ENCODE results near the gene ZNF827.

The ZNF827 gene

DNA sequence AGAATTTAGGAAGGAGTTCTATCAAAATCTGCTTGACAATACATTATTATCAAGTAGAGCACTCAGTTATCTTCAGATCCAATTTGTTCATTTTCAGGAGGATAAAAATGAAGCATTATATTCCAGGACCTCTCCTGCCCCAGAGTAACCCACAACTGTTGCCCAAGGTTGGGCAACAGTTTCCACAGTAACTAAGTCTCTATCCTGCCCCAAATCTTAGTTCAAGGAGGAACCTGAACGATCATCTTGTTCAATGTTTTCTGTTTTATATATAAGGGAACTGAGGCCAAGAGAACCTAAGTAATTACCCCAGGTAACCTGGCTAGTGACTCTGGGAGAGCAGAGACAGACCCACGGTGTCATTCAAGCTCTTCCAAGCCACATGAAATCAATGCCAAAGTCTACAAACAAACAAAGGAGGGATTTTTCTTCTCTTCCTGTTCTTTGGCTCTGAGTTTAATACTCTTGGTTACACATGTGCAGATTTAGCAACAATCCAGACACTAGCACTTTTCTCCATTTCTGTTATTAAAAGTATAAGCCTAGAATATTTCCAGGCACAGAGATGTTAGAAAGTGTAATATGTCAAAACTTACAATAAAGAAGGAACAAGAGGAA is 153.1 kb downstream of the ZNF827 start:
- DNase-seq, result no peak

DNA sequence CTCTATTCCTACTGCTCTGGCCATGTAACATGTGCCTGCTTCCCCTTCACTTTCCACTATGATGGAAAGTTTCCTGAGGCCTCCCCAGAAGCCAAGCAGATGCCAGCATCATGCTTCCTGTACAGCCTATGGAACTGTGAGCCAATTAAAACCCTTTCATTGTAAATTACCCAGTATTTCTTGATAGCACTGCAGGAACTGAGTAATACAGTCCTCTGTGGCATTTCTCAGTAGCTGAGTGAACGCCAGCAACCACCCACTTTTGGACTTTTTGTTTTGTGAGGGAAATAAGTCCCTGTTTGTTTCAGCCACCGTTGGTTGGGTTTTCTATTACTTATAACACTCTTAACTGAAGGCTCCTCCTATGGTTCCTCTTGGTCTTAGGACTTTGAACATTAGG is 154.6 kb downstream of the ZNF827 start:
- no peak for DNase-seq

DNA sequence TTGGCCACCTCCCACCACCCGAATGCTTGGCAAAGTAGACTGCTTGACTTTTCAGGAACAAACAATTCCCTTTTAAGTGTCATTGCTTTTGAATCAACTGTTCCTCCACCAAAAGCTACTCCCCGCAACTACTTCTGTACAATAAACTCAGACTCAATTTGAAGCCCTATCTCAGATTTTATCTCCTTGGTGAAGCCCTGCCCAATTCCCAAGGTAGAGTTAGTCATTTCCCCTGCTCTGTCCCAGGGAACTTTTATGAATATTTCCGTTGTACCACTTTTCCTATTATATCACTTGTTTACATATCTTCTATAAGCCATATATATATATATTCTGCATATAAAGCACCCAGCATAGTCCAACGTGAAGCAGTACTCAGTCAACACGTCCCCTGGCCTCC is 155.9 kb downstream of the ZNF827 start:
- DNase-seq, result no peak

DNA sequence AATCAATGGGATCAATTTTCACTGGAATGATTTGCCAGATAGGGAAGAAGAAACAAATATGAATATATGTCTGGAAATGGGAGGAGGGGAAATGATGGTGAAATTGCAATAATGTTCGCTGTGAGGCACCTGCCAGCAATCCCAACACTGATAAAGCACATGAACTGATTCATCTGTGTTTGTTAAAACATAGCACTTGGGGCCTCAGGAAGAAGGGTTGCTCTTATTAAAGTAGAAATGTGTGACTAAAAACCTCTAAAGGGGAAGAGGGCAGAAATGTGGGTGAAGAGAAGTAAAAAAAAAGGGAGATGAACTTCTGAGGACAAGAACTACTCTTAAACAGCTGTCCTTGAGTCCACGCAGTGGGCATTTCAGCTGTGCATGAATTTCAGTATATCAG is 157.3 kb downstream of the ZNF827 start:
- no peak for DNase-seq

DNA sequence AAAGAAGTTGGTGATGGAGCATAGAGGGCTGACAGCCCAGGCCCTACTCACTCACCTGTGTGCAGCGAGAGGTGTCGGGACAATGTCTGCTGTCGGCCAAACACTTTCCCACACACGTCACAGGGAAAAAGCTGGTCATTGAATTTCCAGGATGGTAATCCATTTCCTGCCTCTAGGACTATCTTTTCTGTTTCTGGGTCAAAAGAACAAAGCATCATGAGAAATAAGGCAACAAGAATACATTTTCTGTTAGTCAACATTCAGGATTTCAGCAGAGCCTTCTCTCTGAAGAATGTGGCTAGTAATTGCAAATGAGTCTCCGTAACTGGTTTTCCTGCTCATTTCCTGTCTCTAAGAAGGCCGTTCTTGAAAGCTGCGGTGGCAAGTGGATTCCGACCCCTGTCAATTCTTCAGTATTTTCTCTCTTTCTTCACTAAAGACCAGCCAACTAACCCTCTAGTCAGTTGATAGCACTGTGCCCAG is 159.3 kb downstream of the ZNF827 start:
- no peak for DNase-seq

DNA sequence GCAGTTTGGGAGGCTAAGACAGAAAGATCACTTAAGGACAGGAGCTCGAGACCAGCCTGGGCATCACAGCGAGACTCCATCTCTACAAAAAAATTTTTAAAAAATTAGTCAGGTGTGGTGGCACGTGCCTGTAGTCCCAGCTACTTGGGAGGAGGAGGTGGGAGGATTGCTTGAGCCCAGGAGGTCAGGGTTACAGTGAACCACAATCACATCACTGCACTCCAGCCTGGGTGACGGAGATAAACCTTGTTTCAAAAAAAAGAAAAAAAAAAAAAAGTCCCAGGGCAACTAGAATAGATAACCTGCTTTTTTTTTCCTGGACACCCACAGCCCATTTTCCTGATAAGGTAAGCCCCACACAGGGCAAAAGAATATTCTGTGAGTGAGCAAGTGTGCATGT is 162.4 kb downstream of the ZNF827 start:
- no peak for DNase-seq

DNA sequence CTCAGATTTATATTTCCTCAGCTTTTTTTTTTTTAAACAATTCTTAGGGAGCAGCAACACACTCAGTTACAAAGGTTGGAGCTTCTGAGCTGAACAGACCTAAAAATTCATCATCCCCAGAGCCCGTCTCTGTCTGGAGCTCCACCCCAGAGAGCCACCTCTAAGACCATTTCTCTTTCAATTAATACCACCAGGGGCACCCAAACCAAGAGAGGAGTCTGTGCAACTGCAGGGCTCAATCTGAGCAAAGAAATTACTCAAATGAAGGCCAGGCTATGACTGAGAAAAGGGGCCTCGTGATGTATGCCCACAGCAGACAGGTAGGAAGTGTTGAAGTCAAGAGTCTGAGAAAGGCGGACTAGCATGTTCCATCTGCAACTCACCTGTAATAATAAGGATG is 163.2 kb downstream of the ZNF827 start:
- no peak for DNase-seq

DNA sequence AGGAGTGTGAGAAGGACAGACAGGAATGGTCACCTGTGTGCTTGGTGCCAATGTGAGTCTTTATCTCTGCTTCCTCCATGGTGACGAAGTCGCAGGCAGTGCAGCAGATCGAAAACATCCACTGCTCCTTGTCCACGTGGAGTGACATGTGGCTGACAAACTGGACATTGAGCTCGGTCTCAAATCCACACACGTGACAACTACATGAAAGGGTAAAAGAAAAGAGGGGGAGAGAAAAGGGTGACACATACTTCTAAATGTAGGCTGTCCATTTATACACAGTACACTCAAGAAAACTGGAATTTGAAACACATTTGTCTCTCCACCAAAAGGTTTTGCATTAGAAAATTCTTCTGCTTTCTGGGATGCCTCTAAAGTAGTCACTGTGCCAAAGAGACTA is 164.2 kb downstream of the ZNF827 start:
- no peak for DNase-seq

DNA sequence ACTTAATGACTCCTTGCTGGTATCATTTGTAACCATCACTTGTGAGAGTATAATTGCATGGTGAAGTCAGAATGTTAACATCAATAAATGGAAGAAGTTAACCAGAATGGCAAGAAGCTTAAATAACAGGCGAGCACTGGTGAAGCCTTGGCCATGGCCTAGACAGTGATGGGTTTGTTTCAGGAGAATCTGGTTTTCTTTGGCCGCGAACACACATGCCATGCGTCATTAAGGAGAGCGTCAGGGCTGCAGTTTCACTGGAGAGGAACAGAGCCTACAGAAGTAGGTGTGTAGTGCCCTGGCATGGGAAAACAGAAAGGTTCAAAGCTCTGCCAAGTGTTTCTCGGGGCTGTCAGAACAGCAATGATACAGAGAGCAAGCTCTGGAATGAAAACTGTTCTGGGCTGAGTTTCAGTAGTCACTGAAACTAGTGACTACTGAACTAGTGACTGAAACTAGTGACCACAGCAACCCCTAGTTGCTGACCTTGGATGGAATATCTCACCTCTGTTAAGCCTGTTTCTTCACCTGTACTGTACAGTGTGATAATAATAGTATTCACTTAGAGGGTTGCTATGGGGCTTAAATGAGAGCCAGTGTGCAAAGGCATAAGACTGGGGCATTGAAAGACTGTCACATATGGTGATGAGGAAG is 164.9 kb downstream of the ZNF827 start:
- no peak for DNase-seq

DNA sequence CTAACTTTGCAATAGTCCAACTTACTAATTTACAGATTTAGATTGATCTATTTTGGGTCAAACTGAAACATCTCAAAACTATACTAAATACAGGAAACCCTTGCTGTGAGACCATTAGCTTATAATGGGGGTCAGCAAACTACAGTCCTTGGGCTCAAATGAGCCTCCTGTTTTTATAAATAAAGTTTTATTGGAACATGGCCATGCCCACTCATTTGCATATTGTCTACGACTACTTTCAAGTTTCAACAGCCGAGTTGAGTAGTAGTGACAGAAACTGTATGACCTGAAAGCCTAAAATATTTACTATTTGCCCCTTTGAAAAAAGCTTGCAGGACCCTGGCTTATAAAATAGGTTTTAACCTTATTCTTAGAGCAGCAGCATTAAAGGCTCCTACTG is 166.3 kb downstream of the ZNF827 start:
- no peak for DNase-seq

DNA sequence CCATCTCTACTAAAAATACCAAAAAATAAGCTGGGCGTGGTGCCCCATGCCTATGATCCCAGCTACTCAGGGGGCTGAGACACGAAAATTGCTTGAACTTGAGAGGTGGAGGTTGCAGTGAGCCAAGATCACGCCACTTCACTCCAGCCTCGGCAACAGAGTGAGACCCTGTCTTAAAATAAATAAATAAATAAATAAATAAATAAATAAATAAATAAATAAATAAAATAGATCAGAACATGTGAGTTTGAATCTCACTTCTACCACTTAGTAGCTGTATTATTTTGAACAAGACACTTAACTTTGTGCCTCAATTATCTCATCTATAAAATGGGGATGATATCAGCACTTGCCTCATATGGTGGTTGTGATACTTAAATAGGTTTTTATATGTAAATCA is 168.5 kb downstream of the ZNF827 start:
- no peak for DNase-seq

DNA sequence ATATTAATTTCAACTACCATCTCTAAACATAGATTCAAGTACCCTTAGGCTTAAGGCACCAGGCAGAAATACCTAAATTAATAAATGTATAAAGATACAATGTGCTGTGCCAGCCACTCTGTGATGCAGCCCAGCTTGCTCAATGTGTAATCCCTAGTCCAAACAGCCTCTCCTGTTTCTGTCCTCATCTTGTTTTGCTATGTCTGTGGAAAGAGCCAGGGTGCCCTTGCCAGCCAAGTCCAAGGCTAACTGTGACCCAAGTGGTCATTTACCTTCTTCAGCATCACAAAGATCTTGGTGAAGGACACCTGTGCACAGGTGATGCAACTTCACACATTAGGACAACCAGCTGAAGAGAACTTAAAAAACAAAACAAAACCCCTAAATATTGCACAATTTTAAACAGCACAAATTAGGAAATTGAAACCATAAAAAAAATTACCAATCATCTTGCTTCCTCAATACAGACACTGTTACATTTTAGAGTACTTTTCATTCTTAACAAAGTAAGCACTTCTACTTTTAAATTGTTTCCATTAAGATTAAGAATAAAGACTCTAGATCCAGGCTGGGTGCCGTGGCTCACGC is 169.1 kb downstream of the ZNF827 start:
- no peak for DNase-seq

DNA sequence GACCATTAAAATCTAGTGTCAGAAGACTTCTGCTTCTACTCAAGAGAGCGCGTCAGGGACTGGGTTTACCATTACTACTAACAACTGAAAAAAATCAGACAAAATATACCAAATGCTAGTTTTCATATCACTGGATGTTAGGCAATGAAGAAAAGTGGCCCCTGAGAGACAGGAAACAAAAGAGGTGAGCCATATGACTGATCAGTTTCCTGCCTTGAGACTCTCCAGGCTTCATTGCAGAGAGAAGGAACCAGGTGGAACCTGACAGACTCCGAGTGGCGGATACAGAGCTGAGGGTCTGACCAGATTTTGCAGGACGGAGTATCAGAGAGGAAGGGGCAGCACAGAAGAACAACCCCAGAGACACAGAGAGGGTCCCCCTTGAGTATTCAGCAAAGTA is 172.3 kb downstream of the ZNF827 start:
- no peak for DNase-seq

DNA sequence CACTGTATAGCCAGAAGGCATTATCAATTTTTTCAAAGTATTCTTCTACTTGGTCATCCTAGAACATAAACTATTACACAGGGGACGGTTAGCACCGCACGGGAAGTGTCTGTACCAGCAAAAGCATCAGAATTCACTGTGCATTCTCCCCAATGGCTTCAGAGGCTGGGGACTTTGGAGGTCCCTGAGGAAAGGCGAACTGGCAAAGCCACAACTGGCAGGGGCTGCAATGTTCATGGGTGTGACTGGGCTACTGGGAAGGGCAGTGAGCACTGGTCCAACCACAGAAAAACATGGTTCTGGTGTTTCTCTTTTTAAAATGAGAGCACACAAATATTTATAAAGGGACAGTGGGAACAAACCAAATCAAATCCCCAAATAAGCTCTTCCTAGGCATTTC is 175.2 kb downstream of the ZNF827 start:
- DNase-seq, result no peak

DNA sequence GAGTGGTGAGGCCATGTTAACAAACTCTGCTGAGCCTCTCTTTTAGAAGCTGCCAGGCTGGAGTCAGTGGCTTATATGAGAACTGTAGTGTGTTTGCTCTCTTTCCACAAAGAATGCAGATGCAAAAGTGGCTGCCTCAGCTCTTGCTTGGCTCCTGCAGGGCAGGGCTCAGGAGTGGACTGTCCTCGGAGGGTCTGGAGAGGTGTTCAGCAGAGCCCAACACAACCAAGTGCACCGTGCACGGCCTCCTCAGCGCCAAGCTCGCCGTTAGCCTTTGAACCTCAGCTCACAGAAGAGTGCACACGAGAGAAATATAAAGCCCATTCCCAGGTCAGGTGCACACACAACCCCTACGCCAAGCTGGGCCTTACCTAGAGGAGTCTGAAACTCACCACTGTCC is 175.9 kb downstream of the ZNF827 start:
- DNase-seq, result no peak

DNA sequence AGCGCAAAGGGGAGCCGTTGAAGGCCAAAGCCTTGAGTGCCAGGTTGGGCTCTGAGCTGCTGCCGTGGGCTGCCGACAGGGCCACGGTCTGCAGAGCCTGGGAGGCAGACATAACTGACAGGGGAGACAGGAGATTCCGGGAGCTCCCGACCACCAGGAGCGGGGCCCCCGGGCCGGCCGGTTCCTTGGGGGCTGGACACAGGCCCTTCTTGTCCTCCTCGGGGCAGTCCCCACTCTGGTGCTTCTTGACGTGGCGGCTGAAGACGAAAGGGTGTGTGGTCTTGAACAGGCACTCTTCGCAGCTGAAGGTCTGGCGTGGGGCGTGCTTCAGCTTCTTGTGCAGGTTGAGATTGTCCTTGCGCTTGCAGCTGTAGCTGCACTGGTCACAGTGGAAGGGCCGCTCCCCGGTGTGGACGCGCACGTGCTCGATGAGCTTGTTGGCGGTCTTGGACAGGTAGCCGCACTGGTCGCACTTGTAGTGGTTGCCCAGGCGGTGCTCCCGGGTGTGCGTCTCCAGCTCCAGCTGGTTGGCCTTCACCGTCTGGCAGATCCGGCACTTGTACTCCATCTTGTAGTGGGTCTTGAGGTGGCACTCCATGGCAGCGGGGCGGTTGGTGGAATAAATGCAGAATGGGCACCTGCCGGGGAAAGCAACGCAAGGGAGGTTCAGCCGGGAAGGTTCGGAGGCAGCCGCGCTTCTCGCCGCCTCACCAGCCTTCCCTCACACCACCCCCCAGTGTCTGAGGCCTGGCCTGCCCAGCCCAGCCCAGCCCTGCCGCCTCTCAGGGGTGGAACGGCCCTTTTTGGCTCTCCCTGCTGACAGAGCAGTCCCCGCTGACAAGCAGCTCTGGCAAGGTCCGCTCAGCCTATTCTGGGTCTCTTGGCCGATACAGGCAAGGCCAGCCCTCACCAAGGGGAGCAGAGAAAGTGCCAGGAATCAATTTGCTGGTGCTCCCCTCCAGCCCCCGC is 177.4 kb downstream of the ZNF827 start:
- no peak for DNase-seq

DNA sequence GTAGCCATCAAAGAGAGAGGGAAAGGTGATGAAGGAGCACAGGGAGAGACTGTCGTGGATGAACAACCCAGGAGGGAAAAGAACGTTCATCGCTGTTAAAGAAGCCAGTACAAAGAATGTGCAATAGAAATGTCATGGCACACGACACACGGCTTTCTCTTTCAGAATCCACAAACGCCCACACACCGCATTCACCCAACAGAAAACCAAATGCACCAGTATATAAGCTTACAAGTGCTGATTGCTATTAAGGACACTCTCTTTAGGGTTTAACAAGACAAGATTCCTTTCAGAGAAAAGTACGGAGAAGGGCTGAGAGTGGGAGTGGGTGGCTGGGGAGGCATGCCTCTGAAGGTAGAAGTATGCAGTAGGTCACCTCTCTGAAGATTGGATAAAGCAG is 178.4 kb downstream of the ZNF827 start:
- DNase-seq, result no peak

DNA sequence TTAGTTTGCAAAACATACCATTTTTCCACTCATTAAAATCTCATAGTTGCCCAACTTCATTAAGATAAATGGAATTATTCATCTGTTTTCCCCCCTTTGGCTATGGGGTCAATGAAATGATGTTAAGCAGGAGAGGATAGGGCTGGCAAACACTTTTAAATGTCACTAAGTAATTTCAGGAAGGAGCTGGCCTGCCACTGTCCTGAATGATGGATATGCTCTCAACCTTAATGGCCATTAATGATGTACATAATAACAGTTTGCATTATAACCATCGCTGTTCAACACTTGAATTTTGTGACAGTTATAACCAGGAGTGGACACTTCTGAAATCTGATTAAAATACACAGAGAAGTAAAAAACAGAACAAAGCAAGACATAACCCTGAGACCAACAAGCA is 181.4 kb downstream of the ZNF827 start:
- DNase-seq, result no peak

DNA sequence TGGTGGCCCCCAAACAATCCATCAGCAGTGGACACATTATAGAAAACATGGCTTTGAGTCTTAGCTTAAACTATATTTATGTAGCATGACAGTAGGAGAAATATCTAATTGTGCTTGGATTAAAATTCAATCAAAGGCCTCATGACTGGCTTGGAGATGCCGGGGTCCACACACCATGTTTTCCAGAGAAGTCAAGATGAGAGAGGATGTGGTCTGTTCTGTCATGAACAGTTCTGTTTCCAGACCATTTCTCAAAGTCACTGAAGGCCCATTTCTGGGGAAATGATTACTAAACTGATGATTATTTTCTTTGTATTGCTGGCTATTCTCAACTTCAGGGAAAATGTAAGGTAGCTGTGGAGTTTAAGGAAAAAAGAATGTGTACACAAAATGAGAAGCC is 182.4 kb downstream of the ZNF827 start:
- no peak for DNase-seq

DNA sequence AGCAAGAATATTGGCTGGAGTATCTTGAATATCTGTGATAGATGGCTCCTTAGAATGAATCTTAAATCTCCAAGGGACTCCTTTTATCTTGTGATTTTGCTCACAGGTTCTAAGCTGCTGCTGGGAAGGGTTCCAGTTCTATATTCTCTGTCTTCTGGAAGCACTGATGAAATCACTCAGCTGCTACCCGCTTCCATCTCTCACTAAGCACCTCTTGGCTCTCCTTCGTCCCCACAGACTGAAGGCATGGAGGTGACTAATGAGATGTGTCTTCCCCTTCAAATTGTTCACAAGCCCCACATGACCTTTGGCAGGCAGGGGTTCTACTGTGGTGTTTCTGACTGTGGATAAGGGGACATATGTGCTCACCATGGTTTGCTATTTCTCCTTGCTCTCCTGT is 182.8 kb downstream of the ZNF827 start:
- no peak for DNase-seq

DNA sequence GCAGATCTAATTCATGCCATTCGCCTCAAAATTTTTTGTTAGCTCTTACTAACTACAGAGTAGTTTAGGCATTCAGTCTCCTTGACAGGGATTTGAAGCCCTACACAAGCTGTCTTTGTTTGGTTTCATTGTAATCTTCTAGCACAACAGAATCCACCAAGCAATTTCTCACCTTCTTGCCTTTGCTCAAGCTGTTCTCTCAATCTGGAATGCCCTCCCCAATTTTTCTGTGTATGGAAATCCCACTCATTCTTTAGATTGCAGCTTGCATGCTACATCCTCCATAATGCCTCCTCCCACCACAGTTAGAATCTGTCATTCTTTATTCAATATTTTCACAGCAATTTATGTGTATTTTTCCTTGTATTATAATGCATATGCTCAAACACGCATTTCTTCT is 195.0 kb downstream of the ZNF827 start:
- no peak for DNase-seq

DNA sequence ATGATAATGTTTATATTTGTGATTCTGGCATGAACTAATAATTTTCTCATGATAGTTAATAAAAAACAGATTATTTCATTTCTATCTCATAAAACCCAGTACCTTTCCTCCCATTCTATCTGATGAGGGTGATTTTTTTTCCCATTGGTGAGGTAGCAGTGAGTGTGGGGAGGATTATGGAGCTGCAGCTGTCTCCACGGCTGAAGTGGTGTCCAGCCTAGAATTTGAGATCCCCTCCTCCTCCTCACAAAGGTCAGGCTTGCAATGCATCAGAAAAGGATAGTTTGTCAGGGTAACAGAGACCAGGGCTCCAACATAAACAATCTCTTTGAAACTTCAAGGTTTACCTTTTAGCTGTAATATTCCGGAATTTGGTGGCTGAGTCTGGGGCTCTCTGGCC is 197.8 kb downstream of the ZNF827 start:
- no peak for DNase-seq

DNA sequence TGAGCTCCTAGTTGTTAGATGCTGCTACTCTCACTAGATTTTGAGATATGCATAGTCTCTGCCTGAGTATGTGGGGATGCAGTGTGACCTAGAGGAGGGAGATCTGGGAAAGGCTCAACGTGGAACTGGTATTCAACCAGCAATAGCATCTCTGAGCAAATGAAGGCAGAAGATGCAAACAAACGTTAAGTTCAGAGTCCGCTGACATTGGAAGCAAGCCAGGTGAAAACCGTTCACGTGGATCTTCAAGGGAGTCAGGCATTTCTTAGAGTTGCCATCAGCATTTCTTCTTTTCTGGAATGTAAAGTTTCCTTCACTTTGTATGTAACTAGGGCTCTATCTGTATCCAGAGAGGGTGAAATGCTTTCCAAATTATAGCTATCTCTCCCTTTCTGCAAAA is 198.8 kb downstream of the ZNF827 start:
- DNase-seq, result no peak

All from effector CD8-positive, alpha-beta T cell (primary cell).